ENCODE data around the gene BNIPL.

Gene BNIPL

GRCh38 chr1:151011154-151011850 lies 25.1 kb upstream of the BNIPL start:
- DNase-seq, result no peak

DNA sequence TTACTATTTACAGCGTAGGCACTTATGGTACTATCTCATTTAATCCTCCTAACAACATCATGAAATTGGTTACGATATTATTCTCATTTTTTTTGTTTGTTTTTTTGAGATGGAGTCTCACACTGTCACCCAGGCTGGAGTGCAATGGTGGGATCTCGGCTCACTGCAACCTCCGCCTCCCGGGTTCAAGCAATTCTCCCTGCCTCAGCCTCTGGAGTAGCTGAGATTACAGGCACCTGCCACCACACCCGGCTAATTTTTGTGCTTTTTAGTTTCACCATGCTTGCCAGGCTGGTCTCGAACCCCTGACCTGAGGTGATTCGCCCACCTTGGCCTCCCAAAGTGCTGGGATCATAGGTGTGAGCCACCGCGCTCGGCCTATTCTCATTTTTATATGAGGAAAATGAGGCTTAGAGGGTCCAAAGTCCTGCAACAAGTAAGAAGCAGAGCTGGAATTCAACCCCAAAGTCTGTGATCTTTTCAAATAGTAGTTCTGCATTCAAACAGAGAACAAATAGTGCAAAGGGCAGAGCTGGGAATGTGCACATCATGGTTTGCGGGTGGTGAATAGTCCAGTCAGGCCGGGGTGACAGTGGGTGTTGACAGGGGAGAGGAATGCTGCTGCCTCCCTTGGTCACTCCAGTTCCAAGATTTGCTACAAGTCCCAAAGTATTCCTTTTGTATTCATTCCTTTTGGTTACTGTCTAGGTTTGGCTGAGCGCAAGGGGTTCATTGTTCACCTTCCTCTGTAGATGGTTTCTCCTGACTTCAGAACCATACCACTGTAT lies 23.5 kb upstream of the BNIPL start:
- no peak for DNase-seq

GRCh38 chr1:151013518-151013917 lies 22.9 kb upstream of the BNIPL start:
- no peak for DNase-seq

GRCh38 chr1:151024540-151025146 lies 11.7 kb upstream of the BNIPL start:
- peak; percentile 86 for DNase-seq

- DNase-seq, result no peak
These were observed 9.9 kb upstream of the BNIPL start for GRCh38 chr1:151026460-151026859.

DNA sequence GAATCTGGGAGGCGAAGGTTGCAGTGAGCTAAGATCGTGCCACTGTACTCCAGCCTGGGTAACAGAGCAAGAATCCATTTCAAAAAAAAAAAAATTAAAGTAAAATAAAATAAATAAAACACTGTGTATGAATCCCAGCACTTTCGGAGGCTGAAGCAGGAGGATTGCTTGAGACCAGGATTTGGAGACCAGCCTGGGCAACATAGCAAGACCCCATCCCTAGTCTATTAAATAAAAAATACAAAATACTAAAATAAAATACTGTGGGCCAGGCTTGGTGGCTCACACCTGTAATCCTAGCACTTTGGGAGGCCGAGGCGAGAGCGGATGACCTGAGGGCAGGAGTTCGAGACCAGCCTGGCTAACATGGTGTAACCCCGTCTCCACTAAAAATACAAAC lies 4.2 kb upstream of the BNIPL start:
- DNase-seq, result no peak

DNA sequence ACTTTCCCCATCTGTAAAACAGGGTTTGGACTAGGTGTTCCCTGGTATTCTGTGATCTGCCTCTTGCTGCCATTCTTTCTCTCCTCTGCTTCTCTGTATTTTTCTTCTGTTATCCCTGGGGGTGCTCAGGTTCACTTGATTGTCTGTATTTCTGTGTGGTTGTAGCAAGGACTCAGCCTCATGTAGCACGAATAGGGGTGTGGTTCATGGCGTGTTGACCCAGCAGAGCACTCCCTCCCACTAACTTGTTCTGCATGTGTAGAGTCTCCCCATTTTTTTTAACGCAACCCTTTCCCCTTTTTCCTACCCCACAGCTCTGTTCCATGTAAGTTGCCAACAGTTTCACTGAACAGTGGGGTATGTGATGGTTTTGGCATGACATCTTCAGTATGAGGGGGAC lies 1.2 kb upstream of the BNIPL start:
- no peak for DNase-seq

GRCh38 chr1:151037032-151037431 lies 646 bp downstream of the BNIPL start:
- DNase-seq, result no peak

DNA sequence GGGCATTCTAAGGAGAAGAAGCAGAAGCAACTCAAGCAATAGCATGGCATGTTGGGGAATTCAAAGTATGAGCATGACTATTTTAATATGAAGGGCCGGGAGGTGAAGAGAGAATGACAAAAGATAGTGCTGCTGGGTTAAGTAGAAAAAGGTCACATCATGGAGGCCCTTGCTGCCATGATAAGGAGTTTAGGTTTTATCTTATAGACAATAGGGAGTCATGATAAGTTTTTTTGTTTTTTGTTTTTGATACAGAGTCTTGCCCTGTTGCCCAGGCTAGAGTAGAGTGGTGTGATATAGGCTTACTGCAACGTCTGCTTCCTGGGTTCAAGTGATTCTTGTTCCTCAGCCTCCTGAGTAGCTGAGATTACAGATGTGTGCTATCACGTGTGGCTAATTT lies 3.1 kb downstream of the BNIPL start:
- DNase-seq, result no peak

DNA sequence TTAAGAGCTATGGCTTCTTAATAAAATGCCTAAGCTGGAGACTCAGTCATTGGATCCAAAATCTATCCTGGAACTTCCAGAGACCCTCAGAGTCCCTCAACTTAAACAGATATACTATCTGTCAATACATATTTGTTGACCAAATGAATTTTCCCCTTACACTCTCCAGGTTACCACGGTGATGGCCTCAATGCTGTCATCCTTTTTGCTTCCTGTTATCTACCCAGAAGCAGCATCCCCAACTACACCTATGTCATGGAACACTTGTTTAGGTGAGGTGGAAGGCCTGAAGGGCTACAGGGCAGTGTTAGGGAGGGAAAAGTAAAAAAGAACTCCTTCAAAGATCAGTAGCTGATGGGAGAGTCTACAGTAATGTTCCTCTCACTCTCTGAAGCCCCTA lies 6.8 kb downstream of the BNIPL start:
- no peak for DNase-seq

- peak; percentile 59 for DNase-seq
These were observed 11.2 kb downstream of the BNIPL start, which contains the start of gene C1orf56 for GRCh38 chr1:151047591-151047924. Gene C1orf56 (plus strand): TSS chr1:151047751. CDS start chr1:151047848, 97 bp downstream.

- DNase-seq, result peak; percentile 61
These were observed 11.7 kb downstream of the BNIPL start for GRCh38 chr1:151047925-151048644.

DNA sequence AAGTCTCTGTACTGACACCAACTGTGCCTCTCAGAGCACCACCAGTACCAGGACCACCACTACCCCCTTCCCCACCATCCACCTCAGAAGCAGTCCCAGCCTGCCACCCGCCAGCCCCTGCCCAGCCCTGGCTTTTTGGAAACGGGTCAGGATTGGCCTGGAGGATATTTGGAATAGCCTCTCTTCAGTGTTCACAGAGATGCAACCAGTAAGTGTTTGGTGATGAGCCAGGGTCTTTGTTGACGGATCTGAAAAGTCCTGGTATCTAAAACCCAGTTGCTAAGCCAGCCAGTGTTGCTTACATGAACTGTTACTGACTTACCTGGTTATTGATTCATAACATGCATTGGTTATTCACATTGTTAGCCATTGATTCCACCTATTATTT lies 12.3 kb downstream of the BNIPL start:
- no peak for DNase-seq

DNA sequence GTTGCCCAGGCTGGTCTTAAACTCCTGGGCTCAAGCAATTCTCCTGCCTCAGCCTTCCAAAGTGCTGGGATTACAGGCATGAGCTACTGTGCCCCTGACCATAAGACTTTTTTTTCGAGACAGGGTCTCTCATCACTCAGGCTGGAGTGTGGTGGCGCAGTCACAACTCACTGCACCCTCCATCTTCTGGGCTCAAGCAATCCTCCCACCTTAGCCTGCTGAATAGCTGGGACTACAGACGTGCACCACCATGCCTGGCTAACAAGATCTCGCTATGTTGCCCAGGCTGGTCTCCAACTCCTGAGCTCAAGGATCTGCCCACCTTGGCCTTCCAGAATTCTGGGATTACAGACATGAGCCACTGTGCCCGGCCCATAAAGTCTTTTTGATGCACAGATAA lies 13.1 kb downstream of the BNIPL start:
- no peak for DNase-seq

DNA sequence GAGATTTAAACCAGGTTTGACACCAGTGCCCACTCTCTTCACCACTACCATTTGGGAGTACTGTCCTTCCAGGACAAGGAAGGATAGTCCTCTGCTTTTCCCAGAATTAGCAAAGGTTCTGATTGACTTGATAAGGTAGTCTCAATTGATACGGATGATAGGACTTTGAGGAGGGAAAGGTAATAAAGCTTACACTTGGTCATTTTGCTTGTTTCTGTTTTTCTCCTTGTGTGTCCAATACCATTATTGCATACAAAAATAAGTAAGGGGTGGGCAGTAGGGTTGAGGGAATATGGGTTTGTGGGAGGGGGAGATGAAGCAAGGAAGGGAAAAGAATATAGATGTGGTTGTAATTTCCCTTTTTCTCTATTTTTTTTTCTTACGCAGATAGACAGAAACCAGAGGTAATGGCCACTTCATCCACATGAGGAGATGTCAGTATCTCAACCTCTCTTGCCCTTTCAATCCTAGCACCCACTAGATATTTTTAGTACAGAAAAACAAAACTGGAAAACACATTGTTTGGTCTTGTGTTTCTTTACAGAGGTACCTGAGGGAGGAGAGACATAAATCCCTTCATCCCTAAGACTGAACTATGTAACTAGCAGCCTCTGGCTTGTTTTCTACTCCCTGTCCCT lies 13.8 kb downstream of the BNIPL start:
- no peak for DNase-seq

DNA sequence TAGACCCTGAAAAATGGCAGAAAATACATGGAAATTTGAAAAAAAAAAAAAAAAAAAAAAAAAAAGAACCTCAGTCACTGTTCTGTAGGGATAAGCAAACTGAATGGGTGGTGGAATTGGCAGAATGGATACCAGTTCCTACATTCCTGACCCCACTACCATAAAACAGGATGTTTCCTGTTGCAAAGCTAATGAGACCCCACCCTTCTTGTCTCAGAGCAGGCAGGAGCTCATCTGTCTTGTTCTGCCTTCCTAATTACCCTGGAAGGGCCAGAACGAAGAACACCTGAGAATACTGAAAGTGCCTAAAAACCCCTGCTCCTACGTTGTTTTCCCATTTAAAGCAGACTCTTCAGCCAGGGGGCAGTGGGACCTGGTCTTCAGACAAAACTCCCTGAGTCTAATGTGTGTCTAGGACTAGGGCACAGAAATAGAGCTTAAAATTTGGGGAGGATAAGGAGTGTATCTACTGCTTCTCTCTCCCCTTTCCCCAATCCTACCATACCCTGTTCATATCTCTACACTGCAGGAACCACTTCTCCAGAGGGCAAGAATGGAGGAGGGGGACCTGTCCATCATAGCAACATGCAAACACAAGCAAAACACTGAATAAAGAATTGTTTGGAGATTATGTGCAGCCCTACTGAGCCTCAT lies 15.1 kb downstream of the BNIPL start:
- no peak for DNase-seq

- DNase-seq, result no peak
These were observed 18.7 kb downstream of the BNIPL start for GRCh38 chr1:151054971-151055547.

GRCh38 chr1:151055581-151055980 lies 19.2 kb downstream of the BNIPL start:
- DNase-seq, result no peak

GRCh38 chr1:151056149-151056548 lies 19.8 kb downstream of the BNIPL start:
- DNase-seq, result peak; percentile 49

DNA sequence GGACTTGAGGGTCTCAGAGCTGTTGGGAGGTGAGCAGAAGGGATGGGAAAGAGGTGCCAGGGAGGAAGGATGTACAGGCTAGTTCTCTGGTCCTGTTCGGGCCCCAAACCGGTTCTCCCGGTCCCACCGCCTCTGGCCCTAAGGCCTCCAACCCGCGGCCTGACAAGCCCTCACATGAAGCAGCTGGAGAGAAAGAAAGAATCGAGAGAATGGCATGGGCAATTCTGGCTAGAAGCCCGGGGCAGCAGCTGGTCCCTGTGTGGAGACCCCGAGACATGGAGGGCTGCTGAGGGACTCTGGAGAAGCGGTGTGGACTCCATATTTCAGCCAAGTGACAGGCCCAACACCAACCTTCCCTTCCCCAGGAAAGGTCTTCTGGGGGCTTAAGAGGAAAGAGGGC lies 22.3 kb downstream of the BNIPL start:
- no peak for DNase-seq

DNA sequence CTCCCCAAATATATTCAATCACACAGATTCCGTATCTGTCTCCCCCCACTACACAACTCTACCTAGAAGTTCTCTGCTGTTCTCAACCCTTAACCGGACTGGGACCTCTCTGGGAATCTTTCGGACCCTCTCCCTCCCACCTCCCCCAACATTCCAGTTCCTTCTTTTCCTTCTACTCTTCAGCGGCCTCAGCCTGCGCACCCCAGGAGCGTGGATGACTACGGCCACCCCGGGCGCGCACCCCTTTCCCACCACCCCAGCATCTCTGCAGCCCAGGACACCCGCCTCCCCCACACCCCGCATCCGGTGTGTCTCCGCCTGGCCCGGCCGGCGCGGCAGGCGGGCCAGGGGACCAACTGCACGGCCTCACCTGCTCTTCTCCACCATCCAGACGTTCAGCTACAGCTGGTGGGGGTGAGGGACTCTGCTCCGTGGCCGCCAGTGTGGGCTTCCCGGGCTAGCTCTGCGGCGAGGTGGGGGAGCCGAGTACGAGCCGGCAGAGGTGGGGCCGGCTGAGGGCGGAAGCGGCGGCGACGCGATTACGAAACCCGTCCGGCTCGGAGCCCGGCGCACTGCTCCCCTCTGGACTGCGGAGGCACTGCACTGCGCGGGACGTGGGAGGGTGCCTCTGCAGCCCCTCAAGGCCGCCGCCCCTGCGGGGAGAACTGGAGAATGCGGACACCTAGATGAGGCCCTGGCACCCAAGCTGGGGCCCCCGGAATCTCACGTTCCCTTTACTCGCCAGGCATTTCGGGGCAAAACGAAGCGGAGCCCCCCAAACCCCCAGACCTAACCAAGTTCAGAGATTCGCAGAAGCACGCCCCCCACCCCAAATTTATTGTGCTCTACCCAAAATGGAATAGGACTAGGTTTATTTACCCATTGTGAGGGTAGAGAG lies 23.0 kb downstream of the BNIPL start, which contains the start of gene CDC42SE1:
Gene CDC42SE1, minus strand, starts transcription at position 514 of the 898 bp plus-strand sequence. CDS start 3,892 bp downstream, outside the sequence.
- peak; percentile 89 for DNase-seq

Data from CD4-positive, alpha-beta T cell treated with Interleukin-15 for 1 hour (primary cell).